ENCODE measurements around the gene XIRP2. TPM values are rescaled to one million over a fixed set of nuclear protein-coding genes. Genes with fewer than 3 reads are reported as not detected.
"Not testable (repeated sequence)": the region's sequence is repeated elsewhere in the genome, so short reads cannot be mapped to it uniquely, and the experiment has no call there.

The XIRP2 gene
- total RNA-seq, 1 donor from 2014 or later, result not detected

DNA sequence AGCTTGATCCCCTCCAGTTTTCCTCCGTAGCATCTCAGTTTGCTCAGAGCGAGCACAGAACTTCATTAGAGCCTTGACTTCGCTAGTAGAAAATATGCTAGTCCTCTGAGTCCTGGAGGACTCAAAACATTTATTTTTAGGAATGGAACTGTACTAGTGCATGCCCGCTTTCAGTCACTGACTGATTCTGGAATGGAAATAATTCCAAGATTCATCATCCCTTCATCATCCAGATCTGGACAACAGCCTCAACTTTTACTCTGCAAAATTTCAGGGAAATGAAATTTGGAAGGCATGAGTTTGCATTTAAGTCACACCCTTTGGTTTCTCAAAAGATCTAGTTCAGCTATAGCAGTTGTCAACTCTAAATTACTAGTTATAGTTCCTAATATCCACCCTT, 304.6 kb downstream of the XIRP2 start:
- no peak for DNase-seq (ENCODE audit: low read depth in 2 of 2)

DNA sequence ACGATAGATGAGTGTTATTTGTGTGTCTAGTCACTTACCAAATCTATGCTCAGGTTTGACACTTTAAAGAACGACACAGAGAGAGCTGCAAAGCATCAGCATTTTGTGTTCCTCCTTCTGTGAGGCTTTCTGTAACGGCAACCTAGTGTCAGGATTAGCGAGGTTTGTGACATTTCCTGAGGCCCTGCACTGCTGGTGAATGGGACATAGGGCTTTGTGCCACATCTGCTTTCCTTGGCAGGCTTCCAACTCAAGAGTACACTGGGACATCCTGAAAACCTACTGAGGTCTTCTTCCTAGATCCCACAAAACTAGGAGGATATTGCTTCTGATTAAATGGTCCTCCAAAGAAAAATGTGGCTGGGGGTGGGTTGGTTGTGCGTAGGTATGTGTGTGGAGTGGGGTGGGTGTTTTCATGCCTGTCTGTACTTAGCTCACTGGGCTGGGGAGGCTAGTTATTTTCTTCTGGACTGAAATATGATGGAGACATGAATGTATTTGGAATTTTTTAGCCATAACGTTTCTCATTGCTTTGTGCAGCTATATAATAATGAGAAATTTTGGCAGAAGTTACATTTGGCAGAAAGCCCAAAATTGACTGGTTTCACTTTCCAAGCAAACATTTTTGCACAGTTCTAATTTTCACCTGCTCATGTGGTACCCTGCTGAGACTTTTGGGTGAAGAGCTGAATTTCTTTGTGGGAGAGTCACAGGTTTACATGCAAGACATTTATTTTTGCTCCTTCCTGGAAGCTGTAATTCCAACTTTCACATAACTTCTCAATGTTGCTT, 308.4 kb downstream of the XIRP2 start:
- peak in 1 of 2 donors; percentile 60 for DNase-seq (ENCODE audit: low read depth in 2 of 2)

DNA sequence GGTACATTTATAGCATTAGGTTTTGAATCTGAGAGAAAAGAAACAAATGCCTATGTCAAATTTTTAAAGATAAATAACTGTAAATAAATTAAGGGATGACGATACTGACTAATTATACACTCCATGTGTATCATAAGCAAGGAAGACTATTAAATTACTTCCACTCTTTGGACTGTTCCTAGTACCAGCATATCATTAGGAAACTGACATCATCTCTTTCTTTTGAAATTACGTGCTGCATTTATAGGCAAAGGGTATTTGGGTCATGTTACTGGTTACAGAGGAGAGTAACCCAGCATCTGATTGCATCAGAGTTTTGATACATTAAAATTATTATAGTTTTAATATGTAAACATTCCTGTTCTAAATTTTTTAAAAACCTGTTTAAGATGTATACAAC, 309.7 kb downstream of the XIRP2 start:
- DNase-seq (ENCODE audit: low read depth in 2 of 2), result no peak

DNA sequence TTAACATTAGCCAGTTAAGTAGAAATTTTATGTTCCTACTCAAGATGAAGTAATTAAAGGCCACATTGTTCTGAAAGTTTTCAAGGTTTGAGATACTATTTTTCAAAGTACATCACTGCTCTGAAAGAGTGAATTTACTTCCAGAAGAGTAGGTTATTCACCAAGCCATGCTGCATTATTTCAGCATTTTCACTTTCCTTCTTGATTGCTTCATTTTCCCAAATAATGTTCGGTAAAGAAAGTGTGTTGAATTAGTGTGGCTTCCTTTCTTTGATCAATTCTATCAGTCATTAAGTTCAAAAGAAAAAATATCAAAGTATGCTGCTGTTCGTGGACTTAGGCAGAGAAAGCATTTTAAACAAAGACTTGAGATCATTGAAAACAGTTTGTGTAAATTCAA, 310.3 kb downstream of the XIRP2 start:
- no peak for DNase-seq (ENCODE audit: low read depth in 2 of 2)

DNA sequence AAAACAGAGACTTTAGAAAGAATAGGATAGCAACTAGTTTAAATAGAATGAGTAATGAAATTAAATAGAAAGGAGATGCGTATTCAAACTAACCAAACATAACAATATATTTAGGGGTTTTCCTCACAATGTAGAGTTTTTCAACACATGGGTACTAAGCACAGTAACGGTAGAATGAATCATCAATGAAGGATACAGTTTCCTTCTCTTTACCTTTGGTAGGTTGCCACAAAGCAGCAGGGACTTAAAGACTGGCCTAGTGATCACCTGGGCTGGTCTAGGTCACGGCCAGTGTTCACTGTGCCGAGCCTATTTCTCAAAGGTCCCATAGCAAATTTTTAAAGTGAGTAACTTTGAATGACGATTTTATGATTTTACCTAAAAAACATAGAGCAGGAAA, 311.7 kb downstream of the XIRP2 start:
- no peak for DNase-seq (ENCODE audit: low read depth in 2 of 2)

DNA sequence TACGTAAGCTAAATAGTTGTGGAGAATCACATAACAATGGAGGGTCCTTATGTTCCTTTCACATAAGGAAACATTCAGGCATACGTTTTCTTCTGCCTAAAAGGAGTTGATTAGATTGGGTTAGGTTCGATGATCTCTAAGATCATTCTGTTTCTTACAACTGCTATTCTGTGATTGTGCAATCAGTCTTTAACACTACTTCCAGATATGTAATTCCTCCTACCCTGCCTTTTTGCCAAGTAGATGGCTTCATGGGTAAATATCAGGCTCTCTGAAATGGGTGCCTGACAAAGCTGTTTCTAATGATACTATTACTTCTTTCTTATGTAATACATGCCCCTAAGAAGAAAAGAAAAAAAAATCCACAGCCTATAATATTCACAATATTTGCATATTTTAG, 321.5 kb downstream of the XIRP2 start:
- DNase-seq (ENCODE audit: low read depth in 2 of 2), result no peak

DNA sequence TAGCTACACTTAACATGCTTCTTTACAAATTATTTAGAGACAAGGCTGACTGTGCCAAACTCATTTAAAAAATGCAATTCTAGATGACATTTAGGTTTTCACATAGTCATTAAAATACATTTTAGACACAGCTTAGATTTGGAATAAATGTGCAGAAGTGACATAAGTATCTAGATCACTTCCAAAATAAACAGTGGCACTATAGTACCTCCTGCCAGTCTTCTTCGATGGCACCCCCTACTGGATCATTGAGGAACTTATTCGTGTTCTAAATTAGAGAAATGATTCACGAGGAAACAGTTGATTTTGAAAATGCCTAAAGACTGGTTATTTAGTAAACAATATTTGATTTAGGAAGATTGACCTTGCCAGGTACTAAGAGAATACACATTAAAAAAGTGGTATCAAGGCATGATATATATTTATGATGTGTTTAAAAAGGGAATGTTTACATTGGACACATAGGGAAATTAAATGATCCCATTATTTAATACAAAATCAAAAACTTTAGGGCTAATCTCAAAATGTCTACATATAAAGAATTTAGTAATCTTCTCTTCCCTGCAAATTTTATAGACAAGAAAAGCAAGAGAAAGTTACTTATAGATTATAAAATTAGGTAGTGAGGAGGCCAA, 323.9 kb downstream of the XIRP2 start:
- DNase-seq (ENCODE audit: low read depth in 2 of 2), result peak; percentile 5 to 27

DNA sequence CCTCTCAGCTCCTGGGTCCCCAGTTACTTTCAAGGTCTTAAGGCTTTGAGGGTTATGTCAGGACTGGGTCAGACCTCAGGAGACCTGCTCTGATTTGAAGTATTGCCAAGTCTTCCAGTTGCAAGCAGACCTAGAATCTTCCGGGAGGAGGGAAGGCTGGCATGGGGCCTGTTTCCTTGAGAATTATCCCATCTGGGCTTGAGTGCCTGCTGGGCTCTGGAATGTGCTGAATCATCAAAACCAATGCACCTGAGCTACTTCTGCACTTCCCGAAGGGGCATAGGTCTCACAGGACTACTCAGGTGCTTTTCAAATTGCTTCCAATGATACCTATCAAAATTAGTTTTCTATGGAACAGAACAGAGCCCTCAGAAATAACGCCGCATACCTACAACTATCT, 327.3 kb downstream of the XIRP2 start:
- no peak for DNase-seq (ENCODE audit: low read depth in 2 of 2)

DNA sequence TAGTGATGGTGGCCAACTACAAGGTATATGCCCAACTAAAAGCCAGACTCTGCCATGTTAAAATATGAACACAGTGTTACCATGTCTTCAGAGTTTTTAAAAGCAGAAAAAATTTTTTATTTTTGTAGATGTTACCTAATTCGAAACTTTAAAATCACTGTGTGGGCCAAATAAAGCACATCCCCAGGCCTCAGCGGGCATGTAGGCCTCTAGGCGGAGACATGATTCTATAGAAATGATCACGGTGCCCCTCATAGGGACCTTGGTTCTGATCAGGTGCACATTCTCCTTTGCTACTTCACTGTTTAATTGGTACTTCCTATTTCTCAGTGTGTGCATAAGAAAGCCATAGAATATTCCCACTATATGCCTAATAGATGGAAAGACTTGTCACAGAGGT, 349.2 kb downstream of the XIRP2 start:
- DNase-seq (ENCODE audit: low read depth in 2 of 2), result no peak

DNA sequence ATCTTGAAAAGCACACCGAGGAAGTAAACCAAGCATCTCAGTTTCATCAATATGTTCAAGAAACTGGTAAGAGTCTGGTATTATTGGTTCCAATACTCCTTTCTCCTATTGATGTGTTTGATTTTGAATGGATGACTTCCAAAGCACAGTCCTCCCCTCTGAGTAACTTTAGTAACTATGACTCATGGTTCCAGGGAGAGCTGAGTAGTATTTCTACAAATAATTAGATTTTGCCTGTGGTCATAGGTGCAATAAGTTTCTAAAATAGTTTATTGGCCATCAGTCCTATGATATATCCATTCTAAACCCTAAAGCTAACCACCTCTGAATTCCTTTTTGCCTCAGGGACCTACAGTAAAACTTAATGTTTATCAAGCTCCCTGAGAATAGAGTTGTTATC, 352.4 kb downstream of the XIRP2 start:
- DNase-seq (ENCODE audit: low read depth in 2 of 2), result no peak

DNA sequence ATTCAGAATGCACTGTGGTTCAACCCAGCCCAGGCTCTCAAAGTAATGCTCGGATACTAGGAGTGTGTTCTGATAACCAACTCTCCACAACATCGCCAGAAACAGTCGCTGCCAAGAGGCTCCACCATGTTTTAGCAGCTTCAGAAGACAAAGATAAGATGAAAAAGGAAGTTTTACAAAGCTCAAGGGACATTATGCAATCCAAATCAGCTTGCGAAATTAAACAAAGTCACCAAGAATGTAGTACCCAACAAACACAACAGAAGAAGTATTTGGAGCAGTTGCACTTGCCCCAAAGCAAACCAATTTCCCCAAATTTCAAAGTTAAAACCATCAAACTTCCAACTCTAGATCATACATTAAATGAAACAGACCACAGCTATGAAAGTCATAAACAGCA, 360.9 kb downstream of the XIRP2 start:
- no peak for DNase-seq (ENCODE audit: low read depth in 2 of 2)

DNA sequence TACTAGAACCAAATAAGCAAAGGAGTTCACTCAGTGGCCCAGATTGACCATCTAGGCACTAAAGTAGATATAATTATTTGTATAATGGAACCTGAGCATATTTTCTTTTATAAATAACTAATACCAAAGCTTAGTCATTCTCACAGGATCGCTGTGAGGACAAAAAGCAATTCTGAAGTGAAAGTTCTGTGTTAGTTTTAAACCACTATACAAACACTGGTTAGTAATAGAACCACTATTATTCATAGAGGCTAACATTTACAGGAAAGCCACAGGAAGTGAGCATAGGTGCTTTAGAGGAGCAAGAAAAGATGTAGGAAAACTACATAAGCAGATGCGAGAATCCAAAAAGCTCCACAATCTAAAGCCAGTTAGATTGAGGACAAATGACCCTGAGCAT, 364.7 kb downstream of the XIRP2 start:
- DNase-seq (ENCODE audit: low read depth in 2 of 2), result no peak

DNA sequence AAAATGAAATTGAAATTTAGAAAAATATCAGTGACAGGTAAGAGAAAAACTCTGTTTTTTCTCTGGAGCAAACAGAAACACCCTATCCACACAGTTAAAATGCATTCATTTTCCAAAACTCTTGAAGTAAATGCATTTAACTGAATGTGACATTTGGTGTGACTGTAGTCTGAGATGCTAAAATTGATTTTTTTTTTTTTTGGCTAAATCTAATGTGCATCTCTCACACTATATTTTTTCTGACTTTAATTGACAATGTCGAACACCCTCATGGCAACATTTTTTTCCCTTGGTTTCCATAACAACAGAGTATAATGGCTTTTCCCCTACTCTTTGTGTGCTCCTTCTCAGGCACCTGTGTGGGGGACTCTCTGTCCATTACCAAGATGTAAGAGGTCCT, 366.4 kb downstream of the XIRP2 start:
- no peak for DNase-seq (ENCODE audit: low read depth in 2 of 2)

DNA sequence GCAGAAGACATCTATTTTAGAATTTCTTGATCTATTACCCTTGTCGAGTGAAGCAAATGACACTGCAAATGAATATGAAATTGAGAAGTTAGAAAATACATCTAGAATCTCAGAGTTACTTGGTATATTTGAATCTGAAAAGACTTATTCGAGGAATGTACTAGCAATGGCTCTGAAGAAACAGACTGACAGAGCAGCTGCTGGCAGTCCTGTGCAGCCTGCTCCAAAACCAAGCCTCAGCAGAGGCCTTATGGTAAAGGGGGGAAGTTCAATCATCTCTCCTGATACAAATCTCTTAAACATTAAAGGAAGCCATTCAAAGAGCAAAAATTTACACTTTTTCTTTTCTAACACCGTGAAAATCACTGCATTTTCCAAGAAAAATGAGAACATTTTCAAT, 370.4 kb downstream of the XIRP2 start:
- DNase-seq (ENCODE audit: low read depth in 2 of 2), result no peak

DNA sequence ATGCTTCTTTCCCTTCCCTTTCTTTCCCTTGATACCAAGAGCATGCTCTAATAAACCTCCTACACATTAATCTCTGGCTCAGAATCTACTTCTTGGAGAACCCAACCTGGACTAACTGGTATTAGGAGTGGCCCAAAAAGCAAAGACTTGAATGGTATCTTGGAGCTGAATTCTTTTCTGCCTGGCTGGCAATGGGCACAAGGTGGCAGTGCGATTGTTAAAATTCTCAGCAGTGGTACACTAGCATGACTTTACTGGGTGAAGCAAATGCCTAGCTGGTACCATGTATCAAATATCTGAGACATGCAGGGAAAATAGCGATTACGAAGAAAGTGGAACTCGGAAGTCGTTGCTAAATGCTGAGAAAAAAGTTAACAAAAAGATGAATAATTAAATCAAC, 376.1 kb downstream of the XIRP2 start:
- peak in 1 of 2 donors; percentile 1 for DNase-seq (ENCODE audit: low read depth in 2 of 2)

DNA sequence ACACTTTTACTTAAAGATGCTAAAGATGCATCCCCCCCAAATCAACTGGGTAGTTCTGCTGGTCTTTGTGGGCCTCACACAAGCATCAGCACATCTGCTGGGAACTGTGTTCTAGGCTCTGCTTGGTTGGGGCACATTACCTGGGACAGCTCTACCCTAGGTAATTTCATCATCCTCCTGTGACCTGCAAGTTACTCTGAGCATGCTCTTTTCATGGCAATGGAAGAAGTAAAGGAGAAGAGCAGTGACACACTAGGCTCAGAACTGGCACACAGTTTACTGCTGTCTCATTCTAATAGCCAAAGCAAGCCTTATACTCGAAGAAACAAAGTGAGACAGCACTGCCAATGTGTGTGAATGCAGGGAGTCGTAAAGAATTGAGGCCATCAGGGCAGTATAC, 376.7 kb downstream of the XIRP2 start:
- no peak for DNase-seq (ENCODE audit: low read depth in 2 of 2)

DNA sequence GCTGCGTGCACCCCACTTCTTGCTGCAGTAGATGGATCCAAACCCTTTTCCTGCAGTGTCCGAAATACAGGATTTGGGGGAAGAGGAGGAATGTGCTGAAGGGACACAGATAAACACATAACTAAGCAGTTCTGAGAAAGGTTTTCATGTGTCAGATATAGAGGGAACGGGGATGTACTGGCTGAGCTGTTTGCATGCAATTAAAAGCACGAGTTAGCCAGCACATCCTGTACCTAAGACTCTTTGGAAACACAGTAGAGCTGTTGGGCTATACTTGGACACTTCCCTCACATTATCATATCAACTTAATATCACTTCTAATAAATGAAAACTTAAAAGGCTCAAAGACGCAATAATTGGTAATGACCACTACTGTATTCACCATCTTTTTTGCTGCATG, 377.4 kb downstream of the XIRP2 start:
- no peak for DNase-seq (ENCODE audit: low read depth in 2 of 2)

DNA sequence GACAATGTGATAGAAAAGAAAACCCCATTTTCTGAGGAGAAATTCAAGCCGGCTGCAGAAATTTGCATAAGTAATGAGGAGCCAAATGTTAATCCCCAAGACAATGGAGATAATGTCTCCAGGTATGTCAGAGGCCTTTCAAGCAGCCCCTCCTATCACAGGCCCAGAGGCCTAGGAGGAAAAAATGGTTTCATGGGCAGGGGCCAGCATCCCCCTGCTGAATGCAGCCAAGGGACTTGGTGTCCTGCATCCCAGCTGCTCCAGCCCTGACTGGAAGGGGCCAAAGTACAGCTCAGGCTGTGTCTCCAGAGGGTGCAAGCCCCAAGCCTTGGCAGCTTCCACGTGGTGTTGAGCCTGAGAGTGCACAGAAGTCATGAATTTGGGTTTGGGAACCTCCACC, 380.0 kb downstream of the XIRP2 start:
- not testable (repeated sequence) for DNase-seq (ENCODE audit: low read depth in 2 of 2)

DNA sequence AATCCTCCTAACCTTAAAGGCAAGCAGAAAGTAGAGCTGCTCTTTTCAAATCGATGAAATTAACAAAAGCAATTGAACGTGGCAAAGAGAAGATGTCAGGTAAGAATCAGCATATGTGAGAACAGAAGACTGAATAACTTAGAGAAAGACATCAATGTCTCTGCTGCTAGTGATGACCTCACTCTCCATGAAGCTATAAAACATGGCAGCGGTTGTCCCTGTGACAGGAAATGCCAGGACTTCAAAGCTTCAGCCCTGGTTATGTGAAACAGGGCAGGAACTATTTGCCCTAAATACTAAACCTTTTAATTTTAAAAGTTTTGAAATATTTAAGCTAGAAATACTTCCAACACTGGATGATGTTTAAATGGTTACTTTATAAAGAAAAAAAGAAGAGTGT, 383.7 kb downstream of the XIRP2 start:
- no peak for DNase-seq (ENCODE audit: low read depth in 2 of 2)

DNA sequence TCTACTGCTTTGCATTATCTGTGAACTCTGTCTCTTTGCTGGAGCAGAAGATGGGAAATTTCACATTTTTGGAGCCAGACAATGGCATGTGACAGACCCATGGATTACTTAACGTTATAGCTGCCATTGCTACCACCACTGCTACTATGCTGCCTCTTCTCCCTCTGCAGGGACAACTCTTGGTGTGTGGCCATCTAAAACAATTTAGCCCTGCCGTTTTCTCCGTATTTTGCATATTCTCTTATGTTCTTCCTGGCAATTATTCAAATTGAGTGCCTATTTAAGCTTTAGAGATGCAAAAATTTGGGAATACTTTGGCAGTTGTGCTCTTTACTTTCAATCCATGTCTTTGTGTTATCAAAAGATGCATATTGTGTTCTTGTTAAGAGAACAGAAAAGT, 386.8 kb downstream of the XIRP2 start:
- no peak for DNase-seq (ENCODE audit: low read depth in 2 of 2)

DNA sequence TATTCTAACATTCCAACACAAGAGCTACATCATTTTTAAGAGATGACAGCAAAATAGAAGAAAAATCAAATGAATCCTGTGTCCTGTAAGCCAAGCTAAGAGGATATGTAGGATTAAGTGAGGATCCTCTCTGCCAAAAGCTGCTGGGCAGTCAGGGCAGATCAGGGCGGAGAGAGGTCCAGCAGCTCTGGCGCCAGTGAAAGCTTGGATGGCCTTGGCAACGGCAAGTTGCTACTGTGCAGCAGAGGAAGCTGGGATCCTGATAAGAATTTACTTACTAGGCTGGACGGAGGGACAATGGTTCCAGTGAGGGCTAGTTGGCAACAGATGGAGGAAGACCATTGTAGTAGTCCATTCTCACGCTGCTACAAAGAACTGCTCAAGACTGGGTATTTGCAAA, 391.5 kb downstream of the XIRP2 start:
- DNase-seq (ENCODE audit: low read depth in 2 of 2), result no peak

DNA sequence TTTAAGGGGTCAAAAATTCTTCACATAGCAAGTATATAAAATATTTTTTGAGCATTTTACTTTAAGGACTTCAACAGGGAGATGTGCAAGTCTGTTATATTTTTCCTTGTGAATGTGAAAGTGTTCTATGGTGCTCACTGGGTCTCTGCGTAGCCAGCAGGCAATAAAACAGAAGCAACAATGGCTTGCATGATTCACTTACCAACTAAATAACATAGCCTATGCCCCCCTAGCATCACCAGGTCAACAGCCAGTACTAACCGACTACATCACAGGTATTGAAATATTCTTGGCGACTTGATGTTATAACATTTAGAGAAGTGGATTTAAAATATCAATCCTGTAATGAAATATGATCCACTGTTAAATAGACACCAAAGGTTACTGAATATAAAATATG, 398.9 kb downstream of the XIRP2 start:
- no peak for DNase-seq (ENCODE audit: low read depth in 2 of 2)

DNA sequence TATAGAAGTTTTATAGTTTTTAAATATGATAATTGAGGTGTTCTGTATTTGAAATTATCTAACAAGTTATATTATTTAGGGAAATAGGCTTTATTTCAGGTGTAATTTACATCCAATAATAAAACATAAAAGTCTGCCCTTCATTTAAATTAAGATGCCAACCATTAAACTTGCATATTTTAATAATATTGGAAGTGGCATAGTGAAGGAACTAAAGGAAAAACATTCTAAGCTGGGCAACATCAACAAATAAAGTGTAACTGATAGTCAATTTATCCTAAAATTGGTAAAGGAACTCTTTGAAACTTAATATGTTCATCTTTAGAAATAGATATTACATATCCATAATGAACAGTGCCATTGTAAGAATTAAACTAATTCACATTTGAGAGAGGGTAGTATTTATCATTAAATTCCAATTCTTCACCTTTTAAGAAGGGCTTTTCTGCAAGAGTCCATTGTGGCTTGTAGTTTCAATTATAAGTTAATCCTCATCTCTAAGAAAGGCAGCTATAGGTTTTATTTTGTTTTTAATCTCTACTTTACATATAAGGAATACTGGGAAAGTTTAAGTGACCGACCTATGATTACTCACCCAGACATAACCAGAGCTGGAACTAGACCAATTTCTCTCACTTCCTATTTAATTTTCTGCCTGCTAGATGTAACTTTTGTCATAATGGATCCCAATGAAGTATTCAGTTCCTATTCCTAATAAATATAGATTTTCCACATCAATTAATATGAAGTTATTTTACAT, 401.6 kb downstream of the XIRP2 start:
- no peak for DNase-seq (ENCODE audit: low read depth in 2 of 2)
